K562 (cell line): ENCODE measurements around the gene RHOBTB3. TPM values are rescaled to one million over a fixed set of nuclear protein-coding genes. Genes with fewer than 3 reads are reported as not detected.

ENCODE experiments used
- CXXC5 ChIP-seq: fragments of 250-450 bp; sonication (Bioruptor Pico); IDR thresholded peaks from 2 replicates; pipeline ENCODE4 v1.8.0; 2022; ENCODE audit warnings: inconsistent platforms, mild to moderate bottlenecking, moderate library complexity
- ERF ChIP-seq: fragments of 450-650 bp; formaldehyde crosslinking; IDR thresholded peaks from 2 replicates; pipeline ENCODE4 v1.4.0; 2020; ENCODE audit warnings: mild to moderate bottlenecking, mixed read lengths
- FIP1L1 ChIP-seq: fragments of 200-400 bp; formaldehyde crosslinking; IDR thresholded peaks from 2 replicates; pipeline ENCODE4 v1.6.1; 2018; ENCODE audit warnings: mild to moderate bottlenecking, low read depth, low read length; ENCODE audit not compliant: poor library complexity, severe bottlenecking
- MTA1 ChIP-seq: fragments of 450-650 bp; IDR thresholded peaks from 2 replicates; pipeline ENCODE4 v1.6.1; 2017; ENCODE audit warnings: borderline replicate concordance
- POLR2AphosphoS5 ChIP-seq: IDR thresholded peaks from 2 replicates; pipeline ENCODE4 v1.6.1; 2011; ENCODE audit warnings: mild to moderate bottlenecking, low read depth, low read length, moderate library complexity; ENCODE audit not compliant: control insufficient read depth, insufficient read depth
- RBM39 ChIP-seq: fragments of 200-400 bp; formaldehyde crosslinking; optimal IDR thresholded peaks from 2 replicates; pipeline ENCODE3; 2018; ENCODE audit warnings: low read depth, low read length
- ZBTB7A ChIP-seq: IDR thresholded peaks from 2 replicates; pipeline ENCODE4 v1.6.1; 2011; ENCODE audit warnings: low read depth, mild to moderate bottlenecking, low read length, moderate library complexity, borderline replicate concordance; ENCODE audit not compliant: control insufficient read depth
- ZNF507 ChIP-seq: conservative IDR thresholded peaks from 2 replicates; pipeline ENCODE4 v1.6.1; 2017; ENCODE audit warnings: missing genetic modification characterization, missing compliant biosample characterization
- polyA plus RNA-seq, 8 experiments: library from polyadenylated mRNA; depleted of rRNA in 4 of 8; stranded (reverse) in 5 of 8; unstranded in 3 of 8; fragments of >200 nt; fragmentation: Nextera tagmentation in 2 of 8; fragmentation: Illumina TruSeq in 1 of 8; extraction: Ambion mirVana in 2 of 8; extraction: Trizol in 1 of 8; gene quantifications; 2 replicates each; pipeline versions ENCODE4 v1.2.1 to v1.2.3, GENCODE V29; 2011 to 2014; ENCODE audit warnings: inconsistent platforms in 1 of 8, missing spikeins in 1 of 8
- total RNA-seq, 7 experiments: library from RNA; depleted of rRNA in 6 of 7; stranded (reverse); fragments of >200 nt in 6 of 7; fragmentation: Illumina TruSeq in 2 of 7; extraction: Trizol in 2 of 7; gene quantifications; 2 replicates each; pipeline versions ENCODE4 v1.2.1 to v1.2.3, GENCODE V29; 2011 to 2021; ENCODE audit warnings: low replicate concordance in 1 of 7
- TF ChIP-seq, protein P1 (sequence below): fragments of 250-450 bp; sonication (Bioruptor Pico); IDR thresholded peaks from 2 replicates; pipeline ENCODE4 v1.5.0; 2020; ENCODE audit warnings: mild to moderate bottlenecking
- TF ChIP-seq, protein P2 (sequence below): fragments of 450-650 bp; formaldehyde crosslinking; IDR thresholded peaks from 2 replicates; pipeline ENCODE4 v1.4.0; 2020; ENCODE audit warnings: mild to moderate bottlenecking
- TF ChIP-seq, protein P3 (sequence below): fragments of 450-650 bp; formaldehyde crosslinking; IDR thresholded peaks from 2 replicates; pipeline ENCODE4 v1.4.0; 2022; ENCODE audit warnings: missing genetic modification characterization

RHOBTB3 gene
- total and polyA plus RNA-seq, 9 of the 15 experiments (the other 6 are each of a cell fraction or from before 2014, with no cell fraction given) = 39.7 to 143 (median 115) TPM

DNA sequence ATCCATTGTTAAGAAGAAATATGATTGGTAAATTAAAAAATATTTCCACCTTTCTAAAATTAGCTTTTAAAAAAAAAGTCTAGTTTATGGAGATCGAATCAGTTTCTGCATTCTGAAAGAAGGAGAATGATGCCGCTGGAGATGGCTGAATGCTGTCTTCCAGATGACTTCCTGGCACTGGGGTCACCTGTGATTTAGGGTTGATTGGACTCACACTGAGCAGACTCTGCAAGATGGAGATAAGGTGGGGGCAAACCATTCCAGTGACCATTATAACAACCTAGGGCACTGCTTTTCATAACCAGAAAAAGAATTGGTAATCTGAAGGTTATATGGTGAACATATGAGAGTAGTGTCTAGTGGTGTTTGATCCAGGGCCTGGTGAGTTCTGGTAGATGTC is 40.8 kb downstream of the RHOBTB3 start (continued):
- TF ChIP-seq FIP1L1 (no peak), ZNF507 (tag) (no peak), CXXC5 (CRISPR knock-in tag) (0 out of 2 replicates have a peak, but pooled peaks have one; percentile 9), ERF (CRISPR knock-in tag) (no peak), RBM39 (no peak), ZBTB7A (no peak), MTA1 (no peak), POLR2AphosphoS5 (peak; percentile 38; the same call in 1 of the 2 replicates)
- TF ChIP-seq, protein P1, sequence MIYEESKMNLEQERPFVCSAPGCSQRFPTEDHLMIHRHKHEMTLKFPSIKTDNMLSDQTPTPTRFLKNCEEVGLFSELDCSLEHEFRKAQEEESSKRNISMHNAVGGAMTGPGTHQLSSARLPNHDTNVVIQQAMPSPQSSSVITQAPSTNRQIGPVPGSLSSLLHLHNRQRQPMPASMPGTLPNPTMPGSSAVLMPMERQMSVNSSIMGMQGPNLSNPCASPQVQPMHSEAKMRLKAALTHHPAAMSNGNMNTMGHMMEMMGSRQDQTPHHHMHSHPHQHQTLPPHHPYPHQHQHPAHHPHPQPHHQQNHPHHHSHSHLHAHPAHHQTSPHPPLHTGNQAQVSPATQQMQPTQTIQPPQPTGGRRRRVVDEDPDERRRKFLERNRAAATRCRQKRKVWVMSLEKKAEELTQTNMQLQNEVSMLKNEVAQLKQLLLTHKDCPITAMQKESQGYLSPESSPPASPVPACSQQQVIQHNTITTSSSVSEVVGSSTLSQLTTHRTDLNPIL (CRISPR knock-in tag) = no peak
- TF ChIP-seq, protein P2, sequence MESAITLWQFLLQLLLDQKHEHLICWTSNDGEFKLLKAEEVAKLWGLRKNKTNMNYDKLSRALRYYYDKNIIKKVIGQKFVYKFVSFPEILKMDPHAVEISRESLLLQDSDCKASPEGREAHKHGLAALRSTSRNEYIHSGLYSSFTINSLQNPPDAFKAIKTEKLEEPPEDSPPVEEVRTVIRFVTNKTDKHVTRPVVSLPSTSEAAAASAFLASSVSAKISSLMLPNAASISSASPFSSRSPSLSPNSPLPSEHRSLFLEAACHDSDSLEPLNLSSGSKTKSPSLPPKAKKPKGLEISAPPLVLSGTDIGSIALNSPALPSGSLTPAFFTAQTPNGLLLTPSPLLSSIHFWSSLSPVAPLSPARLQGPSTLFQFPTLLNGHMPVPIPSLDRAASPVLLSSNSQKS (CRISPR knock-in tag) = no peak
- TF ChIP-seq, protein P3, sequence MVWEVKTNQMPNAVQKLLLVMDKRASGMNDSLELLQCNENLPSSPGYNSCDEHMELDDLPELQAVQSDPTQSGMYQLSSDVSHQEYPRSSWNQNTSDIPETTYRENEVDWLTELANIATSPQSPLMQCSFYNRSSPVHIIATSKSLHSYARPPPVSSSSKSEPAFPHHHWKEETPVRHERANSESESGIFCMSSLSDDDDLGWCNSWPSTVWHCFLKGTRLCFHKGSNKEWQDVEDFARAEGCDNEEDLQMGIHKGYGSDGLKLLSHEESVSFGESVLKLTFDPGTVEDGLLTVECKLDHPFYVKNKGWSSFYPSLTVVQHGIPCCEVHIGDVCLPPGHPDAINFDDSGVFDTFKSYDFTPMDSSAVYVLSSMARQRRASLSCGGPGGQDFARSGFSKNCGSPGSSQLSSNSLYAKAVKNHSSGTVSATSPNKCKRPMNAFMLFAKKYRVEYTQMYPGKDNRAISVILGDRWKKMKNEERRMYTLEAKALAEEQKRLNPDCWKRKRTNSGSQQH (CRISPR knock-in tag) = no peak
